ENCODE measurements around the gene SPHK1.
A peak's percentile ranks its signal among the peaks of the same experiment; 100 is the strongest.

Gene SPHK1

DNA sequence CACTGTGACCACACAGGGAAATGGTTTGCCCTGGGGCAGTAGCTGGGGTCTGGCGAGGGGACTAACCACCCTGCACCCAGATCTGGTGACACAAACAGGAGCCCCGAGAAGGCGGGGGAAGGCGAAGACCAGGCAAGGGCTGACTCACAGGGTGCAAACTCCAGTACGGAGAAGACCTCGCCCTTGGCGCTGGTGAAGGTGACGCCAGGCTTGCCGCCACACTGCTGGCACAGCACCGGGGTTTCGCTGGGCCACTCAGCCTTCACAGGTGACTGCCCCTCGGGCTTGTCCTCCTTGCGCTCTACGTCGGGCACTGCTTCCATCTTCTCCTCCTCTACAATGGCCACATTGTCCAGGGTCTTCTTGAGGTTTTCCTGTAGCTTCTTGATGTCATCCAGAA lies 11.6 kb downstream of the SPHK1 start:
- Histone ChIP-seq H3K79me1 (ENCODE audit: low read length) (no peaks in the 10 kb centered on the region), H3K27me3 (ENCODE audit: insufficient read depth, low read length) (no peaks in the 10 kb centered on the region), H3K4me1 (ENCODE audit: control insufficient read depth in 1 of 2, insufficient read depth in 2 of 2, low read length in 2 of 2) (peaks cover 0 to 3% of the 10 kb centered on the region in 2 experiments), H3K9ac (ENCODE audit: low read length) (no peak overlapping the region), H2BK12ac (ENCODE audit: low read length) (no peak overlapping the region), H4K8ac (ENCODE audit: low read depth, low read length) (no peak overlapping the region), H3K18ac (ENCODE audit: low read length) (no peak overlapping the region), H3K4me3 (ENCODE audit: low read depth, low read length) (no peak overlapping the region), H3K14ac (ENCODE audit: low read length) (no peak overlapping the region), H3K79me2 (ENCODE audit: control insufficient read depth, insufficient read depth, low read length, poor library complexity) (no peaks in the 10 kb centered on the region), H2AK5ac (ENCODE audit: low read length) (no peak overlapping the region), H3K9me3 (ENCODE audit: insufficient read depth, low read depth, low read length) (peaks cover 6% of the 10 kb centered on the region), H3K36me3 (ENCODE audit: control insufficient read depth in 1 of 2, insufficient read depth in 2 of 2, low read length in 2 of 2) (peaks cover 65 to 67% of the 10 kb centered on the region in 2 experiments), H2AFZ (ENCODE audit: insufficient read depth, low read length, poor library complexity) (no peak overlapping the region), H3K23ac (ENCODE audit: low read length) (no peak overlapping the region), H4K91ac (ENCODE audit: low read depth, low read length) (no peak overlapping the region), H4K12ac (ENCODE audit: low read depth, low read length) (no peak overlapping the region), H2BK5ac (ENCODE audit: low read depth, low read length, poor library complexity) (no peak overlapping the region), H3K27ac (ENCODE audit: low read depth, low read length) (no peak overlapping the region), H2BK120ac (ENCODE audit: insufficient read depth, low read length, poor library complexity) (no peak overlapping the region), H3K4ac (ENCODE audit: low read depth, low read length) (no peak overlapping the region), H3K4me2 (ENCODE audit: low read length) (no peak overlapping the region)
- no CpG with 5 or more reads among the region's 15 CpGs for WGBS (ENCODE audit: extremely low coverage, insufficient coverage, insufficient read length)
- DNase-seq: no peak

DNA sequence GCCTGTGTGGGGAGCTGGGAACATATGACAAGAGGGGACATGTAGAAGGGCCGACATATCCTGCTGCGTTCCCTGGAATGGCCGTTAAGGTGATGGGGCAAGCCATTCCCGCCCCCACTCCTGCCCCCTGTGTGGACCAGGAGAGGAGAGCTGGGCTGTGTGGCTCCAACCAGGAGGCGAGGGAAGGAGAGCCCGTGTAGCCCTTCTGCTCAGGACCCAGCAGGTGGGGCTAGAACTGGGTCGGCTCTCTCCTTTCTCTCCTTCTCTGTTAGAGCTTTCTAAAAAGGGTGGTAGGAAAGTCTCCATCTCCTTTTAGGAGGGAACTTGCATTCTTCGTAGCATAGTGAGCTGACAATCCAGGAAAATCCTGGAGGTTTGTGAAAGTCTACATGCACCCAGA lies 12.8 kb downstream of the SPHK1 start:
- Histone ChIP-seq H4K8ac (ENCODE audit: low read depth, low read length) (no peak overlapping the region), H2BK12ac (ENCODE audit: low read length) (no peak overlapping the region), H3K9ac (ENCODE audit: low read length) (no peak overlapping the region), H2AFZ (ENCODE audit: insufficient read depth, low read length, poor library complexity) (no peak overlapping the region), H2BK5ac (ENCODE audit: low read depth, low read length, poor library complexity) (no peak overlapping the region), H3K14ac (ENCODE audit: low read length) (no peak overlapping the region), H3K4me1 (ENCODE audit: control insufficient read depth in 1 of 2, insufficient read depth in 2 of 2, low read length in 2 of 2) (peaks cover 0 to 3% of the 10 kb centered on the region in 2 experiments), H3K36me3 (ENCODE audit: control insufficient read depth in 1 of 2, insufficient read depth in 2 of 2, low read length in 2 of 2) (peaks cover 63 to 65% of the 10 kb centered on the region in 2 experiments), H4K12ac (ENCODE audit: low read depth, low read length) (no peak overlapping the region), H4K91ac (ENCODE audit: low read depth, low read length) (no peak overlapping the region), H2AK5ac (ENCODE audit: low read length) (no peak overlapping the region), H3K4ac (ENCODE audit: low read depth, low read length) (no peak overlapping the region), H3K79me1 (ENCODE audit: low read length) (no peaks in the 10 kb centered on the region), H3K27me3 (ENCODE audit: insufficient read depth, low read length) (no peaks in the 10 kb centered on the region), H3K79me2 (ENCODE audit: control insufficient read depth, insufficient read depth, low read length, poor library complexity) (no peaks in the 10 kb centered on the region), H3K9me3 (ENCODE audit: insufficient read depth, low read depth, low read length) (peaks cover 5% of the 10 kb centered on the region), H3K18ac (ENCODE audit: low read length) (no peak overlapping the region), H3K4me2 (ENCODE audit: low read length) (no peak overlapping the region), H3K23ac (ENCODE audit: low read length) (no peak overlapping the region), H3K27ac (ENCODE audit: low read depth, low read length) (no peak overlapping the region), H3K4me3 (ENCODE audit: low read depth, low read length) (no peak overlapping the region), H2BK120ac (ENCODE audit: insufficient read depth, low read length, poor library complexity) (no peak overlapping the region)
- no peak for DNase-seq
- no CpG with 5 or more reads among the region's 8 CpGs for WGBS (ENCODE audit: extremely low coverage, insufficient coverage, insufficient read length)

DNA sequence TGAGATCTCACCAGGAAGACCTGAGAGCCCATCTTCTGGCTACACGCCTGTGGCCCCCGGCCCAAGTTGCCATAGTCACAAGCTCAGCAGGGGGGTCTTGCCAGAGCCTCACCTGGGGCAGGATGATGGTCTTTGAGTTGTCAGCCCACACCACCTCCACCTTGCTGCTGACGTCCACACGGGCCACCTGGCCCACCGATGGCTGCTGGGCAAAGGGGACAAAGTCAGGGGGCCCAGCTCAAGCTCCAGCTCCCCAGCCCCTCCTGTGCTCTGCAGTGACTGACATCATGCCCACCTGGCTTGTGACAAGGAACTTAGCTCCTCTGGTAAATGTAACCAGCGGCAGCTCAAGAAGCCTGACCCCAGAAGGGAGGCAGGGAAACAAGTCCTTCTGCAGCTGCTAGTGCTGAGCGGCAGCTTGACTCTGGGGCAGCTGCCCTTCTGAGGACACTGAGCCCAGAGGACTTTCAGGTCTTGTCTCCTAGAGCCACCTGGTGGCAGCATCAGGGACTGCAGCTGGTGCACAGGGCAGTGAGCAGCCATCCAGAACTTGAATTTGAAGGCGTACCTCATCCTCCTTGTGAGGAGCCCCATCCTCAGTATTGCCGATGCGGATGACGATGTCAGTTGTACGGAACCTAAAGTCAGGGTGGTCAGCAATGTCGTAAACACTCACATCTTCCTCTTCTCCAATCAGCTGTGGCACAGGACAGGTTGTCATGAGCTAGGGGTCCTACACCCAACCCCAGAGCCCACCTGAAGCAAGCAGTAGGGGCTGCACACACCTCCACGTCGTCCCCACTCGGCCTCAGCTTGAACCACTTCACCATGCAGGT lies 13.5 kb downstream of the SPHK1 start:
- Histone ChIP-seq H2AK5ac (ENCODE audit: low read length) (no peak overlapping the region), H2BK5ac (ENCODE audit: low read depth, low read length, poor library complexity) (no peak overlapping the region), H3K4me2 (ENCODE audit: low read length) (no peak overlapping the region), H3K27ac (ENCODE audit: low read depth, low read length) (no peak overlapping the region), H3K27me3 (ENCODE audit: insufficient read depth, low read length) (no peaks in the 10 kb centered on the region), H3K79me2 (ENCODE audit: control insufficient read depth, insufficient read depth, low read length, poor library complexity) (no peaks in the 10 kb centered on the region), H3K14ac (ENCODE audit: low read length) (no peak overlapping the region), H2BK120ac (ENCODE audit: insufficient read depth, low read length, poor library complexity) (no peak overlapping the region), H3K4me3 (ENCODE audit: low read depth, low read length) (no peak overlapping the region), H4K12ac (ENCODE audit: low read depth, low read length) (no peak overlapping the region), H2BK12ac (ENCODE audit: low read length) (no peak overlapping the region), H3K9me3 (ENCODE audit: insufficient read depth, low read depth, low read length) (peaks cover 5% of the 10 kb centered on the region), H4K8ac (ENCODE audit: low read depth, low read length) (no peak overlapping the region), H2AFZ (ENCODE audit: insufficient read depth, low read length, poor library complexity) (no peak overlapping the region), H3K23ac (ENCODE audit: low read length) (no peak overlapping the region), H3K9ac (ENCODE audit: low read length) (no peak overlapping the region), H3K36me3 (ENCODE audit: control insufficient read depth in 1 of 2, insufficient read depth in 2 of 2, low read length in 2 of 2) (peaks cover 70 to 72% of the 10 kb centered on the region in 2 experiments), H3K4ac (ENCODE audit: low read depth, low read length) (no peak overlapping the region), H3K79me1 (ENCODE audit: low read length) (no peaks in the 10 kb centered on the region), H3K4me1 (ENCODE audit: control insufficient read depth in 1 of 2, insufficient read depth in 2 of 2, low read length in 2 of 2) (peaks cover 0 to 3% of the 10 kb centered on the region in 2 experiments), H4K91ac (ENCODE audit: low read depth, low read length) (no peak overlapping the region), H3K18ac (ENCODE audit: low read length) (no peak overlapping the region)
- DNase-seq: peak; percentile 86 to 97
- no CpG with 5 or more reads among the region's 16 CpGs for WGBS (ENCODE audit: extremely low coverage, insufficient coverage, insufficient read length)

DNA sequence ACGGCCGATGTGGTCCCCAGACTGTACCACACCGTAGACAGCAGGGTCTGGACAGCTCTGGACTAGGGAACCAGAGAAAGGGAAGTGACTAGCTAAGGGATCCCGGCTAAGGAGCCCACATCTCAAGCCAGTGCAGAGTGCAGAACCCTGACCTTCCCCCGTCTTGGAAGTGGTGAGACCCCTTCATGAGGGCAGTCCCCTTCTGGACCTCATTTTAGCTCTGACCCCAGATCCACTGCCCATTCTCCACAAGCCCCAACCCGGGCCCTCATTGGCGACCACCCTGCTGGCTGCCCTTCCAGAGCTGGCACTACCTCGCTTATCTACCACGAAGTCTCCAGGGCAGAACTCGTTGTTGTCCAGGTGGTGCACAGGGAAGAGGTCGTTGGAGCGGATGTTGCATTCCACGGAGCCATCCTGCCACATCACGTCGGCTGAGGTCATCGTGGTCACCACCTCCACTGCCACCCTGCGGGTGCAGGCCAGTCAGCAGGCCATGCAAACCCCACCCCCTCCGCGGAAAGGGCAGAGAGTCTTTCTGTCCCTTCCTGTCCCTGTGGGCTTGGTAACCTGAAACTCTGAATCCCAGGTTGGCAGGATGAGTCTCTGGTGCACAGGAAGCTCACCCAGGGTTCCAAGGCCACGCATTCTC lies 14.2 kb downstream of the SPHK1 start:
- no peak overlapping the region for H3K4me2 ChIP-seq (ENCODE audit: low read length)
- WGBS (ENCODE audit: extremely low coverage, insufficient coverage, insufficient read length): no CpG with 5 or more reads among the region's 20 CpGs
- H3K14ac ChIP-seq (ENCODE audit: low read length): no peak overlapping the region
- H3K23ac ChIP-seq (ENCODE audit: low read length): no peak overlapping the region
- H4K8ac ChIP-seq (ENCODE audit: low read depth, low read length): no peak overlapping the region
- no peaks in the 10 kb centered on the region for H3K27me3 ChIP-seq (ENCODE audit: insufficient read depth, low read length)
- H3K9ac ChIP-seq (ENCODE audit: low read length): no peak overlapping the region
- peaks cover 5% of the 10 kb centered on the region for H3K9me3 ChIP-seq (ENCODE audit: insufficient read depth, low read depth, low read length)
- no peak overlapping the region for H3K27ac ChIP-seq (ENCODE audit: low read depth, low read length)
- no peak overlapping the region for H2BK12ac ChIP-seq (ENCODE audit: low read length)
- no peaks in the 10 kb centered on the region for H3K79me1 ChIP-seq (ENCODE audit: low read length)
- no peak overlapping the region for H2AFZ ChIP-seq (ENCODE audit: insufficient read depth, low read length, poor library complexity)
- DNase-seq: no peak
- no peak overlapping the region for H4K12ac ChIP-seq (ENCODE audit: low read depth, low read length)
- no peak overlapping the region for H3K4me3 ChIP-seq (ENCODE audit: low read depth, low read length)
- peaks cover 0 to 3% of the 10 kb centered on the region in 2 experiments for H3K4me1 ChIP-seq (ENCODE audit: control insufficient read depth in 1 of 2, insufficient read depth in 2 of 2, low read length in 2 of 2)
- H4K91ac ChIP-seq (ENCODE audit: low read depth, low read length): no peak overlapping the region
- H3K79me2 ChIP-seq (ENCODE audit: control insufficient read depth, insufficient read depth, low read length, poor library complexity): no peaks in the 10 kb centered on the region
- H2BK120ac ChIP-seq (ENCODE audit: insufficient read depth, low read length, poor library complexity): no peak overlapping the region
- H3K36me3 ChIP-seq (ENCODE audit: control insufficient read depth in 1 of 2, insufficient read depth in 2 of 2, low read length in 2 of 2): peaks cover 68 to 73% of the 10 kb centered on the region in 2 experiments
- H3K18ac ChIP-seq (ENCODE audit: low read length): no peak overlapping the region
- no peak overlapping the region for H3K4ac ChIP-seq (ENCODE audit: low read depth, low read length)
- no peak overlapping the region for H2AK5ac ChIP-seq (ENCODE audit: low read length)
- H2BK5ac ChIP-seq (ENCODE audit: low read depth, low read length, poor library complexity): no peak overlapping the region

Data from trophoblast cell (in vitro differentiated cells and primary cell).